GM18502 (cell line): ENCODE data around the gene ANTXR1.

ENCODE experiments used
- ATAC-seq: cut with Tn5 transposase; IDR thresholded peaks from one replicate; pipeline ENCODE4 v1.9.1; 2021; ENCODE audit warnings: mild to moderate bottlenecking; ENCODE audit not compliant: unreplicated experiment, poor library complexity

Gene ANTXR1

DNA sequence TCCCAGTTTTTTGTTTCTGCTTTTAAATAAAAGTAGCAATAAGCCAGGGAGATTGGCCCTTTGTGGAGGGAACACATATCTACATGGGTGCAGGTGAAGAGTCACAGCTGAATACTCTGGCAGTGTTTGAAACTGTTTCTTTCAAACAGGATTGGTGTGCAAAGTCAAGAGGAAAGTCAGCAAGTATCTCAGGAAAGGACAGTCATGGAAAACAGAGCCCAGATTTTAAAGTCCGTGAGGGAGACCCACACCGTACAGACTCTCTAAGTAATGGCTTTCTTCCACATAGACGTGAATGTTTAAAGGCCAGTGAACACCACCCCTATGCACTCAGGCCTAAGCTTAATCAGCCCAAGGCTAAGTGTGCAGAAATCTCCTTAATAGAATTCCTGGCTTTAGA is 278.7 kb downstream of the ANTXR1 start:
- no peak for ATAC-seq

- ATAC-seq = no peak
Measured at GRCh38 chr2:69292256-69292655, 279.3 kb downstream of the ANTXR1 start.

GRCh38 chr2:69296421-69296820 is 283.4 kb downstream of the ANTXR1 start:
- ATAC-seq = no peak

DNA sequence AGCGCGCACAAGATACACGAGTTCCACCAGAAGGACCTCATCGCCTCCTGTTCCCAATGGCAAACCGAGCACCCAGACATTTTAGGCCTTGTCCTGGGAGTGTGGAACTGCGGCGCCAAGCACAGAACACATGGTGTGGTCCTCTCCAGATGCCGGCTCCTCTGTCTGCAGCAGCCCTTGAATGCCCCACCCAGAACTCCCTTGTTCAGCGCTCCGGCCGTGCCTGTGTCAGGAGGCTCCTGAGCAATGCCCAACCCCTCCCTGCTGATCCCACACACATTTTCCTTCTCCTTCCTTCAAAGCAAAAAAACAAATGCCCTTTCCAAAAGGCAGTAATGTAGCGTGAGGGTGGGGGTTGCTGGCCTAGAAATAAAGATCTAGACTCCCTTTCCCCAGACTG is 284.2 kb downstream of the ANTXR1 start:
- no peak for ATAC-seq

- ATAC-seq = no peak
Measured at GRCh38 chr2:69298261-69298660, 285.3 kb downstream of the ANTXR1 start.

GRCh38 chr2:69298862-69299261 is 285.9 kb downstream of the ANTXR1 start:
- ATAC-seq = no peak
